IMR-90 (cell line): ENCODE results near the gene MRE11. TPM values are rescaled to one million over a fixed set of nuclear protein-coding genes. Genes with fewer than 3 reads are reported as not detected.

Source experiments
- ATAC-seq: fragments of 200-7000 bp; cut with Tn5 transposase; 2 replicates; pipeline ENCODE4 v1.9.1; 2020; ENCODE audit warnings: low read depth, mild to moderate bottlenecking, moderate library complexity
- BruUV-seq: library from RNA; stranded (reverse); fragments of 400-500 nt; replicated peaks from 2 replicates; lab custom pipeline; 2021; lab: Mats Ljungman, UMichigan
- CTCF ChIA-PET: fragments of 300-600 bp; formaldehyde crosslinking; extraction: SDS; loops from one replicate; lab custom pipeline; 2021; ENCODE audit warnings: antibody characterized with exemption; lab: Yijun Ruan, JAX
- POLR2A ChIA-PET: fragments of 300-600 bp; sonication (Branson Sonifier 250); formaldehyde crosslinking; loops from one replicate; lab custom pipeline; 2022; ENCODE audit warnings: antibody characterized with exemption; ENCODE audit not compliant: unreplicated experiment; lab: Charles Lee
- DNase-seq: peaks from one replicate; pipeline ENCODE4 v3.0.0; 2013
- H2AFZ ChIP-seq: replicated peaks from 2 replicates; pipeline ENCODE3; 2013; ENCODE audit warnings: low read length, mild to moderate bottlenecking; ENCODE audit not compliant: poor library complexity
- H2AK5ac ChIP-seq: 2 replicates; pipeline ENCODE4 v1.6.1; 2013; ENCODE audit warnings: low read depth, low read length, inconsistent platforms
- H2AK9ac ChIP-seq: replicated peaks from 2 replicates; pipeline ENCODE3; 2013; ENCODE audit warnings: mild to moderate bottlenecking, low read depth, low read length, moderate library complexity; ENCODE audit not compliant: poor library complexity
- H2BK120ac ChIP-seq: 2 replicates; pipeline ENCODE4 v1.6.1; 2013; ENCODE audit warnings: low read depth, low read length, inconsistent platforms
- H2BK15ac ChIP-seq: 3 replicates; pipeline ENCODE4 v1.6.1; 2013; ENCODE audit warnings: low read depth, low read length, inconsistent platforms
- H2BK20ac ChIP-seq: 2 replicates; pipeline ENCODE4 v1.6.1; 2013; ENCODE audit warnings: low read depth, mild to moderate bottlenecking, inconsistent platforms, low read length, moderate library complexity
- H2BK5ac ChIP-seq: 2 replicates; pipeline ENCODE4 v1.6.1; 2013; ENCODE audit warnings: mild to moderate bottlenecking, low read depth, low read length, inconsistent platforms; ENCODE audit not compliant: poor library complexity, severe bottlenecking
- H3K14ac ChIP-seq: replicated peaks from 2 replicates; pipeline ENCODE4 v1.6.1; 2013; ENCODE audit warnings: low read depth, low read length, inconsistent platforms
- H3K18ac ChIP-seq: 2 replicates; pipeline ENCODE4 v1.6.1; 2013; ENCODE audit warnings: low read depth, low read length, control low read depth
- H3K23ac ChIP-seq: 2 replicates; pipeline ENCODE4 v1.6.1; 2013; ENCODE audit warnings: low read depth, low read length, inconsistent platforms
- H3K27ac ChIP-seq: 2 replicates; pipeline ENCODE4 v1.5.1; 2013; ENCODE audit warnings: mild to moderate bottlenecking, control low read depth, low read length; ENCODE audit not compliant: insufficient read depth
- H3K27me3 ChIP-seq: 2 replicates; pipeline ENCODE4 v1.6.1; 2013; ENCODE audit warnings: low read length; ENCODE audit not compliant: control insufficient read depth, insufficient read depth
- H3K36me3 ChIP-seq: 2 replicates; pipeline ENCODE4 v1.6.1; 2013; ENCODE audit warnings: low read length, mixed read lengths; ENCODE audit not compliant: control insufficient read depth, insufficient read depth
- H3K4ac ChIP-seq: 2 replicates; pipeline ENCODE4 v1.6.1; 2013; ENCODE audit warnings: low read depth, low read length, inconsistent platforms
- H3K4me1 ChIP-seq: 2 replicates; pipeline ENCODE4 v1.6.1; 2013; ENCODE audit warnings: low read length, mixed read lengths; ENCODE audit not compliant: control insufficient read depth, insufficient read depth
- H3K4me2 ChIP-seq: 2 replicates; pipeline ENCODE4 v1.6.1; 2013; ENCODE audit warnings: low read depth, mild to moderate bottlenecking, control low read depth, low read length, moderate library complexity
- H3K4me3 ChIP-seq: 2 replicates; pipeline ENCODE4 v1.5.1; 2013; ENCODE audit warnings: low read depth, mild to moderate bottlenecking, control low read depth, low read length, moderate library complexity; ENCODE audit not compliant: insufficient read depth
- H3K56ac ChIP-seq: 2 replicates; pipeline ENCODE4 v1.6.1; 2013; ENCODE audit warnings: low read length, inconsistent platforms; ENCODE audit not compliant: insufficient read depth; ENCODE audit errors: extremely low read depth
- H3K79me1 ChIP-seq, 2 experiments: 2 replicates each; pipeline ENCODE4 v1.6.1; 2013; ENCODE audit warnings: low read length in 2 of 2, inconsistent platforms in 1 of 2, low read depth in 1 of 2
- H3K9ac ChIP-seq: 2 replicates; pipeline ENCODE4 v1.6.1; 2013; ENCODE audit warnings: low read depth, low read length, control low read depth
- H3K9me1 ChIP-seq: 2 replicates; pipeline ENCODE4 v1.6.1; 2013; ENCODE audit warnings: low read length, inconsistent platforms; ENCODE audit not compliant: insufficient read depth
- H3K9me3 ChIP-seq: 2 replicates; pipeline ENCODE4 v1.6.1; 2013; ENCODE audit warnings: low read length; ENCODE audit not compliant: control insufficient read depth, insufficient read depth
- H4K20me1 ChIP-seq: 2 replicates; pipeline ENCODE4 v1.6.1; 2013; ENCODE audit warnings: low read length, inconsistent platforms; ENCODE audit not compliant: insufficient read depth
- H4K5ac ChIP-seq: 2 replicates; pipeline ENCODE4 v1.6.1; 2013; ENCODE audit warnings: mild to moderate bottlenecking, low read depth, low read length, control low read depth
- H4K8ac ChIP-seq, 2 experiments: 2 replicates each; pipeline ENCODE4 v1.6.1; 2013; ENCODE audit warnings: low read depth in 2 of 2, low read length in 2 of 2, control low read depth in 1 of 2, inconsistent platforms in 1 of 2
- H4K91ac ChIP-seq: 2 replicates; pipeline ENCODE4 v1.6.1; 2013; ENCODE audit warnings: low read depth, low read length, inconsistent platforms; ENCODE audit not compliant: insufficient read depth
- CEBPB ChIP-seq: IDR thresholded peaks from 2 replicates; pipeline ENCODE4 v1.6.1; 2012; ENCODE audit warnings: low read depth, low read length, improper control_type of control experiment
- CHD1 ChIP-seq: IDR thresholded peaks from 2 replicates; pipeline ENCODE4 v1.6.1; 2012; ENCODE audit warnings: low read depth, low read length, improper control_type of control experiment
- ELK1 ChIP-seq: fragments of 150-350 bp; IDR thresholded peaks from 2 replicates; pipeline ENCODE4 v1.6.1; 2016; ENCODE audit warnings: low read depth, mild to moderate bottlenecking, low read length, moderate library complexity, borderline replicate concordance
- NFE2L2 ChIP-seq: fragments of 150-350 bp; IDR thresholded peaks from 2 replicates; pipeline ENCODE4 v1.6.1; 2016; ENCODE audit warnings: low read depth, mild to moderate bottlenecking, low read length
- POLR2A ChIP-seq: IDR thresholded peaks from 2 replicates; pipeline ENCODE4 v1.6.1; 2012; ENCODE audit warnings: mild to moderate bottlenecking, low read depth, low read length
- RAD21 ChIP-seq: IDR thresholded peaks from 2 replicates; pipeline ENCODE4 v1.6.1; 2012; ENCODE audit warnings: low read length, improper control_type of control experiment
- RCOR1 ChIP-seq: IDR thresholded peaks from 2 replicates; pipeline ENCODE4 v1.6.1; 2012; ENCODE audit warnings: mild to moderate bottlenecking, low read length, improper control_type of control experiment; ENCODE audit not compliant: insufficient replicate concordance
- RFX5 ChIP-seq: IDR thresholded peaks from 2 replicates; pipeline ENCODE4 v1.8.0; 2012; ENCODE audit warnings: low read depth, mild to moderate bottlenecking, low read length, moderate library complexity
- WGBS, 2 experiments: methylation state at CpG; one replicate each; pipeline versions ENCODE4 v1.1.5 to v1.1.7; 2013; ENCODE audit warnings: missing lambda C conversion rate in 2 of 2; ENCODE audit not compliant: insufficient read length in 1 of 2; ENCODE audit errors: extremely low coverage in 2 of 2; 5-methylcytosine and 5-hydroxymethylcytosine counted together
- dilution Hi-C: fragments of 300-500 bp; cut with HindIII; formaldehyde crosslinking; loops from one replicate; pipeline ENCODE4 v1.14.3; 2018; ENCODE audit warnings: low sequenced_read_pairs; ENCODE audit not compliant: unreplicated experiment
- in situ Hi-C: fragments of 300-500 bp; cut with MboI; formaldehyde crosslinking; loops from 3 replicates; pipeline ENCODE4 v1.14.3; 2019; ENCODE audit warnings: low sequenced_read_pairs, inconsistent platforms, mixed read lengths
- intact Hi-C: fragments of 100-400 bp; cut with micrococcal nuclease; formaldehyde crosslinking; loops from 2 replicates; pipeline ENCODE4 v1.10.0; 2022
- polyA plus RNA-seq, 3 experiments: library from polyadenylated mRNA; depleted of rRNA; stranded (reverse); fragments of >200 nt; gene quantifications; 2 replicates each; pipeline ENCODE4 v1.2.3, GENCODE V29; 2012; ENCODE audit warnings: low replicate concordance in 1 of 3
- total RNA-seq: library from RNA; depleted of rRNA; stranded (reverse); fragments of >200 nt; gene quantifications from 2 replicates; pipeline ENCODE4 v1.2.3, GENCODE V29; 2012

The MRE11 gene
- total and polyA plus RNA-seq, 2 of the 4 experiments (the other 2 are of a cell fraction): 9.0 to 15.6 TPM

- H3K4me3 ChIP-seq: no peak overlapping the region; the same call in 1 of the 2 replicates
- peaks cover 37% of the 10 kb centered on the region for H3K27me3 ChIP-seq
These were observed 93.2 kb downstream of the MRE11 start for GRCh38 chr11:94400457-94400838.

More at GRCh38 chr11:94400457-94400838, 93.2 kb downstream of the MRE11 start:
- H3K14ac ChIP-seq: no peak overlapping the region
- no peak overlapping the region for H3K9ac ChIP-seq
- H3K79me1 ChIP-seq: no peaks in the 10 kb centered on the region
- in situ Hi-C loops (no loop called here), dilution Hi-C loops (no loop called here), intact Hi-C loops (no loop called here)
- CTCF ChIA-PET: no interaction called here
- no peaks in the 10 kb centered on the region for H3K36me3 ChIP-seq
- H4K8ac ChIP-seq: no peak overlapping the region
- H3K23ac ChIP-seq: no peak overlapping the region
- no peak overlapping the region for H4K91ac ChIP-seq
- H2BK120ac ChIP-seq: no peak overlapping the region
- no peak overlapping the region for H3K18ac ChIP-seq
- H3K9me1 ChIP-seq: no peaks in the 10 kb centered on the region
- peak overlapping the region; percentile 67 for H2AK9ac ChIP-seq
- POLR2A ChIA-PET: no interaction called here
- peaks cover 4% of the 10 kb centered on the region; the same call in 1 of the 2 replicates for H3K4me1 ChIP-seq
- no peak overlapping the region for H2BK20ac ChIP-seq
- H2BK15ac ChIP-seq: no peak overlapping the region
- no TSS peak for BruUV-seq
- no peak overlapping the region for H2BK5ac ChIP-seq
- peak overlapping the region; percentile 90 for H2AFZ ChIP-seq
- no peak overlapping the region for H3K27ac ChIP-seq
- WGBS, 2 experiments: 29% methylated on average over 4 of the region's 4 CpGs; no CpG with 5 or more reads in 1 of the 2 experiments
- ATAC-seq (no peak), DNase-seq (no peak)
- no peak overlapping the region for H4K5ac ChIP-seq
- no peaks in the 10 kb centered on the region; the same call in 1 of the 2 replicates for H3K9me3 ChIP-seq
- no peaks in the 10 kb centered on the region for H4K20me1 ChIP-seq
- H2AK5ac ChIP-seq: no peak overlapping the region
- H3K56ac ChIP-seq: no peak overlapping the region
- TF ChIP-seq NFE2L2 (no peak), RAD21 (no peak), ELK1 (no peak), CHD1 (no peak), CEBPB (no peak), RCOR1 (no peak), POLR2A (no peak), RFX5 (no peak)
- peak overlapping the region; percentile 93 for H3K4me2 ChIP-seq
- no peak overlapping the region for H3K4ac ChIP-seq
